HL-60 (cell line): ENCODE data around the gene ATAD3C.

Experiments used
- DNase-seq, 2 experiments: peaks; one replicate each; pipeline ENCODE4 v3.0.0-alpha.2; 2010 to 2020; ENCODE audit warnings: low read depth in 1 of 2, low spot score in 1 of 2
- H3K27ac ChIP-seq: fragments of 250-450 bp; sonication (Bioruptor Pico); replicated peaks from 2 replicates; pipeline ENCODE4 v1.5.1; 2020; ENCODE audit warnings: mild to moderate bottlenecking, moderate library complexity
- H3K27me3 ChIP-seq: fragments of 250-450 bp; sonication (Bioruptor Pico); 2 replicates; pipeline ENCODE4 v1.5.1; 2021; ENCODE audit warnings: mild to moderate bottlenecking, moderate library complexity; ENCODE audit not compliant: insufficient read depth, poor library complexity, severe bottlenecking
- H3K4me3 ChIP-seq: replicated peaks from 2 replicates; pipeline ENCODE4 v1.5.1; 2011; ENCODE audit warnings: mild to moderate bottlenecking, control low read depth, low read length; ENCODE audit not compliant: insufficient read depth
- CTCF ChIP-seq: IDR thresholded peaks from one replicate; pipeline ENCODE4 v1.5.1; 2011; ENCODE audit warnings: low read length, control low read depth, inconsistent platforms; ENCODE audit not compliant: insufficient read depth
- GABPA ChIP-seq: IDR thresholded peaks from 2 replicates; pipeline ENCODE4 v1.6.1; 2012; ENCODE audit warnings: low read depth
- POLR2AphosphoS5 ChIP-seq: IDR thresholded peaks from 2 replicates; pipeline ENCODE4 v1.6.1; 2012; ENCODE audit warnings: low read depth
- SPI1 ChIP-seq: IDR thresholded peaks from 2 replicates; pipeline ENCODE4 v1.6.1; 2012; ENCODE audit warnings: low read depth, mild to moderate bottlenecking, borderline replicate concordance
- TF ChIP-seq, protein P1 (sequence below): IDR thresholded peaks from 2 replicates; pipeline ENCODE4 v1.6.1; 2012; ENCODE audit warnings: low read depth; ENCODE audit not compliant: insufficient replicate concordance

ATAD3C gene

DNA sequence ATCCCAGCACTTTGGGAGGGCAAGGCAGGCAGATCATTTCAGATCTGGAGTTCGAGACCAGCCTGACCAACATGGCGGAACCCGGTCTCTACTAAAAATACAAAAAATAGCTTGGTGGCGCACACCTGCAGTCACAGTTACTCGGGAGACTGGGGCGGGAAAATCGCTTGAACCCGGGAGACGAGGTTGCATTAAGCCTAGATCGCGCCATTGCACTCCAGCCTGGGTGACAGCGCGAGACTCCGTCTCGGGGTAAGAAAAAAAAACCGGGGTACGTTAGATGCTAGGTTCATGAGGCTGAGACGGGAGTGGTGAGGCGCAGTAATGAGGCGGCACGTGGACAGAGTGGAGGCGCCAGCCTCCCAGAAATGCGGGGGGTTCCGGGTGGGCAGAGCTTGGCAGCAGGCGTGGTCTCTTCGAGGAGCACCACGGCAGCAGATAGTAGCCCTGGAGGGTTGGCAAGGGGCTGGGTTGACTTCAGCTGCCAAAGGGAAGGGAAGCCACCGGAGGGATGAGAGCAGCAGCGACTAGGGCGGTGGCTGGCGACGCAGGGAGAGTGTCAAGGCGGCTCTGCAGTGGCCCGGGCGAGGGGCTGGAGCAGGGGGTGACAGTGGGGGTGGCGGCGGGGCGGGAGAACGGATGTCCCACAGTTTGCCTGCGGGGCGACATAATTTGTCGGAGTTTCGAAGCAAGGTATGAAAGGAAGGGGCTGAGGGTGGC lies 43.2 kb upstream of the ATAD3C start:
- Histone ChIP-seq H3K27ac (peak overlapping the region; percentile 84), H3K27me3 (no peaks in the 10 kb centered on the region), H3K4me3 (peak overlapping the region; percentile 86)
- TF ChIP-seq, protein P1, sequence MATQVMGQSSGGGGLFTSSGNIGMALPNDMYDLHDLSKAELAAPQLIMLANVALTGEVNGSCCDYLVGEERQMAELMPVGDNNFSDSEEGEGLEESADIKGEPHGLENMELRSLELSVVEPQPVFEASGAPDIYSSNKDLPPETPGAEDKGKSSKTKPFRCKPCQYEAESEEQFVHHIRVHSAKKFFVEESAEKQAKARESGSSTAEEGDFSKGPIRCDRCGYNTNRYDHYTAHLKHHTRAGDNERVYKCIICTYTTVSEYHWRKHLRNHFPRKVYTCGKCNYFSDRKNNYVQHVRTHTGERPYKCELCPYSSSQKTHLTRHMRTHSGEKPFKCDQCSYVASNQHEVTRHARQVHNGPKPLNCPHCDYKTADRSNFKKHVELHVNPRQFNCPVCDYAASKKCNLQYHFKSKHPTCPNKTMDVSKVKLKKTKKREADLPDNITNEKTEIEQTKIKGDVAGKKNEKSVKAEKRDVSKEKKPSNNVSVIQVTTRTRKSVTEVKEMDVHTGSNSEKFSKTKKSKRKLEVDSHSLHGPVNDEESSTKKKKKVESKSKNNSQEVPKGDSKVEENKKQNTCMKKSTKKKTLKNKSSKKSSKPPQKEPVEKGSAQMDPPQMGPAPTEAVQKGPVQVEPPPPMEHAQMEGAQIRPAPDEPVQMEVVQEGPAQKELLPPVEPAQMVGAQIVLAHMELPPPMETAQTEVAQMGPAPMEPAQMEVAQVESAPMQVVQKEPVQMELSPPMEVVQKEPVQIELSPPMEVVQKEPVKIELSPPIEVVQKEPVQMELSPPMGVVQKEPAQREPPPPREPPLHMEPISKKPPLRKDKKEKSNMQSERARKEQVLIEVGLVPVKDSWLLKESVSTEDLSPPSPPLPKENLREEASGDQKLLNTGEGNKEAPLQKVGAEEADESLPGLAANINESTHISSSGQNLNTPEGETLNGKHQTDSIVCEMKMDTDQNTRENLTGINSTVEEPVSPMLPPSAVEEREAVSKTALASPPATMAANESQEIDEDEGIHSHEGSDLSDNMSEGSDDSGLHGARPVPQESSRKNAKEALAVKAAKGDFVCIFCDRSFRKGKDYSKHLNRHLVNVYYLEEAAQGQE = no peak
- TF ChIP-seq SPI1 = no peak
- TF ChIP-seq GABPA = no peak
- no peak for TF ChIP-seq POLR2AphosphoS5
- no peak for TF ChIP-seq CTCF
- DNase-seq = peak in 1 of 2 experiments; percentile 32

DNA sequence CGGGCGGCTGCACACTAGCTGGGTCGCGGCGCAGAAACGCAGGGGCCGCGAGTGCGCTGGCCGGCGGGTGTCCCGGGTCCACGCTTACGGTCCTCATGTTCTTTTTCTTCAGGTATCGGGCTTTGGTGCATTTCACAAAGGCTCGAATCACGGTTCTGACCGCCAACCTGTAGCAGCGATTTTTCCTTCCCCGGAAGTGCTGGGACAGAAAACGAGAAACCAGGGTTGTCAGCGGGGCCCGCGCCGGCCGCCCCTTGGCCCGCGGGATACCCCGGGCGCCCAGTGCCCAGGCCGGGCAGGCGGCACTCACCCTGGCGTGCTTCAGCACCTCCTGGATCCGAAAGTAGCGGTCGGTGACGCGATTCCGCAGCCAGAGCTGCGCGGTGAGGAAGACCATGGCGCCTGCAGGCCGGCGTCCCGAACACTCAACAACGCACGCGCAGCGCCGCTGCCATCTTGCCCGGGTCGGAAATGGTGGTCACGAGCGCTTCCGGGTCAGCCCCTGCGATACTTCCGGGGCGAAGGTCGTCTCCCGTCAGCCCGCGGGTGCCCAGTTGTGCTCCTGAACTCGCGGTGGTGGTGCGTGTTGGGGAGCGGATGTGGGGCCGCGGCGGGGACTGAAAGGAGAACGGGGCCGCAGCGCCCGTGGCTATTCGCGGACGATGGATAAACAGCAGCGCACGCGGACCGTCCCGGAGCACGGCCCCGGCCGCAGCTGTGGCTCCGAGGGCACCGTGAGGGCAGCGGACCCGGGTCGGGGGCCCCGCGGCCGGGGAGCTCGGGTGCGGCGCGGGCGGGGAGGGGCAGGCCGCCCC lies 42.5 kb upstream of the ATAD3C start, which contains the start of gene MRPL20:
MRPL20 (minus strand) TSS at position 473 of the 815 bp plus-strand sequence; CDS start at position 397, 76 bp downstream.
- peak; percentile 91 to 96 for DNase-seq
- Histone ChIP-seq H3K4me3 (peak within 1 kb of the TSS; percentile 86), H3K27me3 (no peaks in the 10 kb centered on the region), H3K27ac (peak within 1 kb of the TSS; percentile 84)
- TF ChIP-seq, protein P1 = peak; percentile 71
- TF ChIP-seq CTCF (no peak), POLR2AphosphoS5 (peak; percentile 97), GABPA (peak; percentile 99), SPI1 (no peak)

DNA sequence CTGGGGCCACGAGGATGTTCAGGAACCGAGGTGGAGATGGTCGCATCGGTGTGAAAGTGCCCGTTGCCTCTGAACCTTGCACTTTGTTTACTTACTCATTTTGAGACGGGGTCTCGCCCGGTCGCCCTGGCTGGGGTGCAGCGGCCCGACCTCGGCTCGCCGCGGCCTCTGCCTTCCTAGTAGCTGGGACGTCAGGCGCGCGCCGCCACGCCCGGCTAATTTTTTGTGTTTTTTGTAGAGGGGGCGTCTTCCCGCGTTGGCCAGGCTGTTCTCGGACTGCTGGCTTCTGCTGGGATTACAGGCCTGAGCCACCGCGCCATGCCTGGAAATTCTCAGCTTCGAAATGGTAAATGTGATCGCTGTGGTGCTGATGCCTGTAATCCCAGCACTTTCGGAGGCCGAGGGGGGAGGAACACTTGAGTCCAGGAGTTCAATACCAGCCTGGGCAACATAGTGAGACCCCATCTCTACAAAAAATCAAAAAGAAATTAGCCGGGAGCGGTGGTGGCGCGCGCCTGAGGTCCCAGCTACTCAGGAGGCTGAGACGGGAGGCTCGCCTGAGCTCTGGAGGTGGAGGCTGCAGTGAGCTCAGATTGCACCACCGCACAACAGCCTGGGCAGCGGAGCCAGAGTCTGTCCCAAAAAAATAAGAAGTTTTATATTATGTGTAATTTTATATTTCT lies 41.7 kb upstream of the ATAD3C start:
- TF ChIP-seq, protein P1 = no peak
- TF ChIP-seq POLR2AphosphoS5 = no peak
- no peak for TF ChIP-seq CTCF
- no peak for TF ChIP-seq SPI1
- no peak for TF ChIP-seq GABPA
- DNase-seq = no peak
- H3K27ac ChIP-seq = peak overlapping the region; percentile 84

More for the DNA sequence above, 41.7 kb upstream of the ATAD3C start:
- no peaks in the 10 kb centered on the region for H3K27me3 ChIP-seq
- H3K4me3 ChIP-seq = peak overlapping the region; percentile 86
